Measurements from ENCODE around the gene RNF38. TPM values are rescaled to one million over a fixed set of nuclear protein-coding genes. Genes with fewer than 3 reads are reported as not detected.

The RNF38 gene
- polyA plus RNA-seq, 1 donor, result 24.4 TPM

Other genes starting within 250 kb of the RNF38 start
- gene CCIN, start 230.9 kb downstream of the RNF38 start, polyA plus RNA-seq, result 0.07 TPM
- gene CLTA, start 209.3 kb downstream of the RNF38 start, polyA plus RNA-seq, result 252 TPM
- gene GNE, start 141.8 kb downstream of the RNF38 start, polyA plus RNA-seq, result 11.4 TPM
- gene MELK, start 172.6 kb upstream of the RNF38 start, polyA plus RNA-seq, result 8.6 TPM